ENCODE results near the gene HNRNPC.

DNA sequence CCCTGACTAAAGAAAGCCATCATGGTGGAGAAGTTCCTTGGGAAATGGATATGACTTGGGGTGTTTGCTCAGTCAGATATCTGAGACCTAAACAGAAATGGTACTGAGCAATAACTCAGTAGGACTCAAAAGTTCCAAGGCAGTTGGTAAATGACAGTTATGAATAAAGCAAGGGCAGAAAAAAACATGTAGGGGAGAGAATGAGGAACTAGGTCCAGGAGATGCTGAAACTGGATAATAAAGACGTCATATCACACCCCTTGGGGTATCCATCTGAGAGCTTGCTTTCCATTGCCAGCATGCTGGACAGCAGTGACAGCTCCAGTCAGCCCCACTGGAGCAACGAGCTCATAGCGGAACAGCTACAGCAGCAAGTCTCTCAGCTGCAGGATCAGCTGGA lies 48.2 kb upstream of the HNRNPC start:
- no peak for TF ChIP-seq POLR2AphosphoS5 (IDR thresholded peaks at IDR 0.05)
- TF ChIP-seq CTCF (IDR thresholded peaks at IDR 0.05) = no peak
- TF ChIP-seq POLR2A (IDR thresholded peaks at IDR 0.05) = no peak

Data from gastroesophageal sphincter (tissue), 3 donors.